Measurements from ENCODE around the gene PPT1. TPM values are rescaled to one million over a fixed set of nuclear protein-coding genes. Genes with fewer than 3 reads are reported as not detected.
A peak's percentile ranks its signal among the peaks of the same experiment; 100 is the strongest.

The PPT1 gene
- total RNA-seq, 1 experiment from 2014 or later = 46.8 TPM

DNA sequence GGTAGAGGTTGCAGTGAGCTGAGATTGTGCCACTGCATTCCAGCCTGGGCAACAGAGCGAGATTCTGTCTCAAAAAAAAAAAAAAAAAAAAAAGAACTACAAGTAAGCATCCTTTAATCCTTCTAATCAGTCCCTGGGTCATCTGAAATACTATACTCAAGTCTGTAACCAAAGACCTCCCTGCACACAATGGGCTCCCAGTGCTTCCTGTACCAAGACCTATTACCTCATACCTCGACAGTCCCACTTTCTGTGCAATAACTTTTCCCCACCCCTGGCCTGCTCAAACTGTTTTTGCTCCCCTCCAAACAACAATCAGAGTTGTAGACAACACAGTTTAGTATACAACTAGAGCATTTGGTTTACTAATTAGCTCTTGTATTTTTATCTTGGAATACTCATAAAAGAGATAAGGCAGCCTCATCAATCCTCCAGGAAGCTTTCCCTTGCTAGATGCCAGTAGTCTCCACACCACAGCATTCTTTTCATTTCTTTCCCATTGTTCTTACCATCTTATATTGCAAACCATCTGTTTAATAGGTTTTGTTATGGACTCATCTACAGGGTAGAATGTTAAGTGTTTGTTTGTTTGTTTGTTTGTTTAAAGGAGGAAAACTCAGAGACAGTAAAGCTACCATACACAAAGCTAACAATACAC is 45.0 kb upstream of the PPT1 start:
- RAD21 ChIA-PET (ENCODE audit: low non-redundant PET in 1 of 2, low total read pairs in 2 of 2, uncharacterized antibody in 2 of 2, unreplicated experiment in 2 of 2) = no interaction called here
- intact Hi-C loops (cut with micrococcal nuclease) = loop anchor here (5.0 kb wide), 1 partner anchor 60 kb away; no protein-coding TSS in a partner anchor
- CTCF ChIA-PET = interaction anchor here (1.5 to 5.2 kb wide), 2 partner anchors 197 to 263 kb away, joined by 3 to 82 read pairs; no protein-coding TSS in a partner anchor
- Histone ChIP-seq H3K9me2 (ENCODE audit: insufficient read depth) (no peaks in the 10 kb centered on the region), H4K20me1 (ENCODE audit: insufficient read depth) (no peaks in the 10 kb centered on the region), H3K79me2 (ENCODE audit: insufficient read depth, low read length) (no peaks in the 10 kb centered on the region), H3K9ac (ENCODE audit: low read length) (no peak overlapping the region), H3K9me3 (ENCODE audit: control insufficient read depth in 1 of 2, insufficient read depth in 1 of 2, low read depth in 1 of 2, low read length in 2 of 2) (no peaks in the 10 kb centered on the region), H3K36me3 (ENCODE audit: control insufficient read depth in 1 of 2, insufficient read depth in 2 of 2, low read length in 2 of 2) (no peaks in the 10 kb centered on the region), H2AFZ (ENCODE audit: low read depth, low read length, poor library complexity, severe bottlenecking) (no peak overlapping the region), H3K27me3 (ENCODE audit: insufficient read depth, low read length) (no peaks in the 10 kb centered on the region), H3K27ac (ENCODE audit: low read depth, low read length) (no peak overlapping the region), H3K4me2 (ENCODE audit: low read length) (no peak overlapping the region), H3K4me1 (ENCODE audit: control insufficient read depth in 1 of 2, insufficient read depth in 2 of 2, low read length in 2 of 2) (peaks cover 4 to 18% of the 10 kb centered on the region in 2 experiments; a peak in 3 of 4 replicates), H3K4me3 (replicated peaks in 1 of 2; ENCODE audit: low read depth in 1 of 2, low read length in 2 of 2) (no peak overlapping the region)
- DNase-seq (ENCODE audit: low read depth, low spot score) (no peak), ATAC-seq (no peak)
- POLR2A ChIA-PET = no interaction called here
- no peak for TF ChIP-seq ZNF274 (IDR thresholded peaks at IDR 0.05; ENCODE audit: low read depth, low read length)
- no peak for TF ChIP-seq ELF1 (IDR thresholded peaks at IDR 0.05; ENCODE audit: borderline replicate concordance, low read depth)
- TF ChIP-seq EZH2phosphoT487 (IDR thresholded peaks at IDR 0.05; ENCODE audit: borderline replicate concordance) = no peak
- TF ChIP-seq TCF7L2 (IDR thresholded peaks at IDR 0.05; ENCODE audit: borderline replicate concordance, extremely low read depth, insufficient read depth, insufficient read length) = no peak
- no peak for TF ChIP-seq JUND (IDR thresholded peaks at IDR 0.05)
- BruUV-seq (replicated peaks) = no TSS peak

DNA sequence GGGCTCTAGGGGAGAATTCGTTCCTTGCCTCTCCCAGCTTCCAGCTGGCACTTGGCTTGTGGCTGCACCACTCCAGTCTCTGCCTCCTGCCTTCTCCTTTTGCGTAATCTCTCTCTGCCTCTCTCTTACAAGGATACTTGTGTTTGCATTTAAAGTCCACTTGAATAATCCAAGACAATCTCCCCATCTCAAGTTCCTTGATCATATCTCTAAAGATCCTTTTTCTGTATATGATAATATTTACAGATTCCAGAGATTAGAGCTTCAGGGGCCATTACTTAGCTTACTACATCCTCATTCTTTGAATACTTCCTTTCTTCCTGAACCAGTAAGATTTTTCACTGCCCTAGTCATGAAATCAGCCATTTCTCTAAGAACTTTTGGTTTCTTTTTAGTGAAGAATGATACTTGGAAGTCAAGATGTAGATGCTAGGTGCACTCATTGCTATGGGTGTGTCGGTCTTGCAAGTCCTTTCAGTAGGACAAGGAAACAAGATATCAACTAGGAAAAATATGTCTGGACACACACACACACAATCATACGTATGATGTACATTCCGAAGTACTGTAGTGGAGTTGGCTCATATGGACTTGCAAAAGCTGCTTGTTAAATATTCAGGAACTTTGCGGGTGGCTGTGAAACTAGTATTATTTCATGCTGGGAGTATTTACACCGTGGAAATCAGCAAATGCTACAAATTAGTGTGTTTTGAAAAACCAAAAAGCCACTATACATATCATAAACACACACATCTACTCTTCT is 43.3 kb upstream of the PPT1 start:
- ATAC-seq (no peak), DNase-seq (ENCODE audit: low read depth, low spot score) (no peak)
- no peaks in the 10 kb centered on the region for H3K79me2 ChIP-seq (ENCODE audit: insufficient read depth, low read length)
- CTCF ChIA-PET = interaction anchor here (5.2 kb wide), 1 partner anchor 199 kb away, joined by 82 read pairs; no protein-coding TSS in a partner anchor
- no peaks in the 10 kb centered on the region for H3K27me3 ChIP-seq (ENCODE audit: insufficient read depth, low read length)
- peak overlapping the region; percentile 15; the same call in 1 of the 2 replicates for H3K4me2 ChIP-seq (ENCODE audit: low read length)
- TF ChIP-seq CEBPB (IDR thresholded peaks at IDR 0.05; ENCODE audit: low read depth) = no peak
- no peak for TF ChIP-seq MAX (IDR thresholded peaks at IDR 0.05)
- no peak for TF ChIP-seq ZNF274 (IDR thresholded peaks at IDR 0.05; ENCODE audit: low read depth, low read length)
- TF ChIP-seq ATF3 (IDR thresholded peaks at IDR 0.05) = no peak
- no peak for TF ChIP-seq SIN3A (IDR thresholded peaks at IDR 0.05; ENCODE audit: low read depth)
- TF ChIP-seq, protein P1, sequence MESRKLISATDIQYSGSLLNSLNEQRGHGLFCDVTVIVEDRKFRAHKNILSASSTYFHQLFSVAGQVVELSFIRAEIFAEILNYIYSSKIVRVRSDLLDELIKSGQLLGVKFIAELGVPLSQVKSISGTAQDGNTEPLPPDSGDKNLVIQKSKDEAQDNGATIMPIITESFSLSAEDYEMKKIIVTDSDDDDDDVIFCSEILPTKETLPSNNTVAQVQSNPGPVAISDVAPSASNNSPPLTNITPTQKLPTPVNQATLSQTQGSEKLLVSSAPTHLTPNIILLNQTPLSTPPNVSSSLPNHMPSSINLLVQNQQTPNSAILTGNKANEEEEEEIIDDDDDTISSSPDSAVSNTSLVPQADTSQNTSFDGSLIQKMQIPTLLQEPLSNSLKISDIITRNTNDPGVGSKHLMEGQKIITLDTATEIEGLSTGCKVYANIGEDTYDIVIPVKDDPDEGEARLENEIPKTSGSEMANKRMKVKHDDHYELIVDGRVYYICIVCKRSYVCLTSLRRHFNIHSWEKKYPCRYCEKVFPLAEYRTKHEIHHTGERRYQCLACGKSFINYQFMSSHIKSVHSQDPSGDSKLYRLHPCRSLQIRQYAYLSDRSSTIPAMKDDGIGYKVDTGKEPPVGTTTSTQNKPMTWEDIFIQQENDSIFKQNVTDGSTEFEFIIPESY (IDR thresholded peaks at IDR 0.05; ENCODE audit: extremely low read depth, insufficient replicate concordance, low read length) = no peak
- no TSS peak for BruUV-seq (replicated peaks)
- RAD21 ChIA-PET (ENCODE audit: low non-redundant PET in 1 of 2, low total read pairs in 2 of 2, uncharacterized antibody in 2 of 2, unreplicated experiment in 2 of 2) = no interaction called here
- H3K27ac ChIP-seq (ENCODE audit: low read depth, low read length) = no peak overlapping the region
- no peaks in the 10 kb centered on the region for H3K36me3 ChIP-seq (ENCODE audit: control insufficient read depth in 1 of 2, insufficient read depth in 2 of 2, low read length in 2 of 2)
- no peak overlapping the region for H3K9ac ChIP-seq (ENCODE audit: low read length)
- H3K4me1 ChIP-seq (ENCODE audit: control insufficient read depth in 1 of 2, insufficient read depth in 2 of 2, low read length in 2 of 2) = peaks cover 4 to 18% of the 10 kb centered on the region in 2 experiments; a peak in 3 of 4 replicates
- H2AFZ ChIP-seq (ENCODE audit: low read depth, low read length, poor library complexity, severe bottlenecking) = peak overlapping the region; percentile 31
- POLR2A ChIA-PET = interaction anchor here (0.6 kb wide), 1 partner anchor 233 kb away, joined by 3 read pairs; the partner anchor contains the start of gene SMAP2
- no peaks in the 10 kb centered on the region for H3K9me2 ChIP-seq (ENCODE audit: insufficient read depth)
- H4K20me1 ChIP-seq (ENCODE audit: insufficient read depth) = no peaks in the 10 kb centered on the region
- H3K4me3 ChIP-seq (replicated peaks in 1 of 2; ENCODE audit: low read depth in 1 of 2, low read length in 2 of 2) = no peak overlapping the region
- H3K9me3 ChIP-seq (ENCODE audit: control insufficient read depth in 1 of 2, insufficient read depth in 1 of 2, low read depth in 1 of 2, low read length in 2 of 2) = no peaks in the 10 kb centered on the region
- intact Hi-C loops (cut with micrococcal nuclease) = loop anchor here (5.0 kb wide), 1 partner anchor 58 kb away; no protein-coding TSS in a partner anchor

All from HCT116 (cell line).